AG10803 (cell line): ENCODE data around the gene GCSH.
"Not testable (repeated sequence)": the region's sequence is repeated elsewhere in the genome, so short reads cannot be mapped to it uniquely, and the experiment has no call there.

ENCODE experiments used
- DNase-seq: peaks from one replicate; pipeline ENCODE4 v3.0.0; 2010; ENCODE audit warnings: low read depth
- H3K4me3 ChIP-seq: 2 replicates; pipeline ENCODE4 v1.5.1; 2011; ENCODE audit warnings: mild to moderate bottlenecking, low read length, control low read depth
- CTCF ChIP-seq: conservative IDR thresholded peaks from 2 replicates; pipeline ENCODE4 v1.5.1; 2011; ENCODE audit warnings: mild to moderate bottlenecking, low read length, control low read depth, inconsistent platforms

The GCSH gene

GRCh38 chr16:81117436-81117835 is 21.2 kb upstream of the GCSH start:
- DNase-seq: no peak
- no peak for TF ChIP-seq CTCF
- no peak overlapping the region for H3K4me3 ChIP-seq

GRCh38 chr16:81116285-81116684 is 20.1 kb upstream of the GCSH start:
- H3K4me3 ChIP-seq: no peak overlapping the region
- no peak for TF ChIP-seq CTCF
- no peak for DNase-seq

- no peak for TF ChIP-seq CTCF
- no peak for DNase-seq
- H3K4me3 ChIP-seq: no peak overlapping the region
Observed at GRCh38 chr16:81112453-81112852, 16.3 kb upstream of the GCSH start.

- not testable (repeated sequence) for H3K4me3 ChIP-seq, DNase-seq
Observed at GRCh38 chr16:81109274-81109673, 13.1 kb upstream of the GCSH start.

GRCh38 chr16:81107511-81107910 is 11.3 kb upstream of the GCSH start:
- TF ChIP-seq CTCF: no peak
- no peak overlapping the region for H3K4me3 ChIP-seq
- no peak for DNase-seq

GRCh38 chr16:81106826-81107503 is 10.8 kb upstream of the GCSH start:
- no peak for TF ChIP-seq CTCF
- DNase-seq: peak; percentile 12
- H3K4me3 ChIP-seq: no peak overlapping the region

GRCh38 chr16:81105946-81106345 is 9.8 kb upstream of the GCSH start:
- TF ChIP-seq CTCF: no peak
- no peak for DNase-seq
- H3K4me3 ChIP-seq: no peak overlapping the region

- TF ChIP-seq CTCF: no peak
- no peak overlapping the region for H3K4me3 ChIP-seq
- DNase-seq: no peak
Observed at GRCh38 chr16:81101702-81102101, 5.5 kb upstream of the GCSH start.
